ENCODE measurements around the gene KDR. TPM values are rescaled to one million over a fixed set of nuclear protein-coding genes. Genes with fewer than 3 reads are reported as not detected.

The KDR gene
- total RNA-seq, 4 donors from 2014 or later = 5.4 to 12.4 (median 8.3) TPM

DNA sequence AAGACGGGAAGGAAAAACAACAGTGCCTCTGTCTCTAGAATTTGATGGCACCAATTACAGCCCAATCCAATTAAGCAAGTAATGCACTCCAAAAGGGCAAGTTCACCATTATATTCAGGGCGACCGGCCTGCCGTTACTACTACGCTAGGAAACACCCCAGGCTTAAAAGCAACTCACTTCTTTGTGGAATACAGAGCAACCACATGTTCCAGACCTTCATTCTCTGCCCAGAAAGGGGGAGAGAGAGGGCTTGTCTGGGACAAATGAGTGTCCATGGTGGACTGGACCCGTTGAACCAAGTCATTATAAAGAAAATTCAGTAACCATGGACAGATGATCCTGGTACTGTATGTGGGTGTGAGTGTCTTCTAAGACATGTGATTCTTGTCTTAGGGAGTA lies 1.6 kb downstream of the KDR start:
- H3K4me1 ChIP-seq = peaks cover 19% of the 10 kb centered on the region
- H3K27ac ChIP-seq = no peak overlapping the region
- H3K4me3 ChIP-seq = peak overlapping the region; percentile 56
- H3K27me3 ChIP-seq = peaks cover 33% of the 10 kb centered on the region
- TF ChIP-seq, protein P1, sequence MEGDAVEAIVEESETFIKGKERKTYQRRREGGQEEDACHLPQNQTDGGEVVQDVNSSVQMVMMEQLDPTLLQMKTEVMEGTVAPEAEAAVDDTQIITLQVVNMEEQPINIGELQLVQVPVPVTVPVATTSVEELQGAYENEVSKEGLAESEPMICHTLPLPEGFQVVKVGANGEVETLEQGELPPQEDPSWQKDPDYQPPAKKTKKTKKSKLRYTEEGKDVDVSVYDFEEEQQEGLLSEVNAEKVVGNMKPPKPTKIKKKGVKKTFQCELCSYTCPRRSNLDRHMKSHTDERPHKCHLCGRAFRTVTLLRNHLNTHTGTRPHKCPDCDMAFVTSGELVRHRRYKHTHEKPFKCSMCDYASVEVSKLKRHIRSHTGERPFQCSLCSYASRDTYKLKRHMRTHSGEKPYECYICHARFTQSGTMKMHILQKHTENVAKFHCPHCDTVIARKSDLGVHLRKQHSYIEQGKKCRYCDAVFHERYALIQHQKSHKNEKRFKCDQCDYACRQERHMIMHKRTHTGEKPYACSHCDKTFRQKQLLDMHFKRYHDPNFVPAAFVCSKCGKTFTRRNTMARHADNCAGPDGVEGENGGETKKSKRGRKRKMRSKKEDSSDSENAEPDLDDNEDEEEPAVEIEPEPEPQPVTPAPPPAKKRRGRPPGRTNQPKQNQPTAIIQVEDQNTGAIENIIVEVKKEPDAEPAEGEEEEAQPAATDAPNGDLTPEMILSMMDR (IDR thresholded peaks at IDR 0.05) = no peak
- TF ChIP-seq POLR2AphosphoS5 (IDR thresholded peaks at IDR 0.05) (no peak), EP300 (IDR thresholded peaks at IDR 0.05) (no peak), POLR2A (IDR thresholded peaks at IDR 0.05) (no peak)
- 68% methylated on average over 6 of the region's 6 CpGs for WGBS
- H3K9me3 ChIP-seq = no peaks in the 10 kb centered on the region
- DNase-seq (ENCODE audit: low spot score in 2 of 2) = no peak
- no peaks in the 10 kb centered on the region for H3K36me3 ChIP-seq

GRCh38 chr4:55122235-55122634 lies 3.2 kb downstream of the KDR start:
- no peak for TF ChIP-seq POLR2A (IDR thresholded peaks at IDR 0.05)
- TF ChIP-seq EP300 (IDR thresholded peaks at IDR 0.05) = no peak
- TF ChIP-seq, protein P1 (IDR thresholded peaks at IDR 0.05) = no peak
- no peak for TF ChIP-seq POLR2AphosphoS5 (IDR thresholded peaks at IDR 0.05)
- Histone ChIP-seq H3K4me1 (peaks cover 19% of the 10 kb centered on the region), H3K9me3 (no peaks in the 10 kb centered on the region), H3K36me3 (no peaks in the 10 kb centered on the region), H3K27ac (no peak overlapping the region), H3K4me3 (no peak overlapping the region), H3K27me3 (peaks cover 31% of the 10 kb centered on the region)
- WGBS = 71% methylated on average over 2 of the region's 2 CpGs
- DNase-seq (ENCODE audit: low spot score in 2 of 2) = no peak

DNA sequence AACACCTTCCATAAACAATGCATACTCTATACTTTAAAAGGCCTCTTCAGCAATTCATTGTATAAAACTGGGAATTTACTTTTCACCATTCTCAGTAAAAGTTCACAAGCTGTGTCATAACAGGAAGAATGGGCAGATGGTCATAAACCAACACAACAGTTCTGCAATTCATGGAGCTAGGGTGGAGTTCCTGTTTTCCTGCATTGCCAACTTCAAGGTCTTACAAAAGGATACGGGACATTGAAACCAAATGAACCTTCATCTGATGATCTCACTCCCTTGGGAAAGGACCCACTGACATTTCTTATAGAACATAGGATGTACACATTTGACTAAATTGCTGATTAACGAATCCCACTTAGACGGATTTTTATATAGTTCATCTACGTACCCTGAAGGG lies 4.1 kb downstream of the KDR start:
- TF ChIP-seq POLR2AphosphoS5 (IDR thresholded peaks at IDR 0.05) = no peak
- TF ChIP-seq, protein P1 (IDR thresholded peaks at IDR 0.05) = no peak
- TF ChIP-seq EP300 (IDR thresholded peaks at IDR 0.05) = no peak
- TF ChIP-seq POLR2A (IDR thresholded peaks at IDR 0.05) = no peak
- Histone ChIP-seq H3K27me3 (peaks cover 25% of the 10 kb centered on the region), H3K36me3 (no peaks in the 10 kb centered on the region), H3K4me3 (no peak overlapping the region), H3K4me1 (peaks cover 19% of the 10 kb centered on the region), H3K9me3 (no peaks in the 10 kb centered on the region), H3K27ac (no peak overlapping the region)
- 73% methylated on average over 4 of the region's 4 CpGs for WGBS
- no peak for DNase-seq (ENCODE audit: low spot score in 2 of 2)

GRCh38 chr4:55118397-55118796 lies 7.0 kb downstream of the KDR start:
- Histone ChIP-seq H3K4me3 (no peak overlapping the region), H3K4me1 (no peaks in the 10 kb centered on the region), H3K27ac (no peak overlapping the region), H3K36me3 (no peaks in the 10 kb centered on the region), H3K9me3 (no peaks in the 10 kb centered on the region), H3K27me3 (no peaks in the 10 kb centered on the region)
- 82% methylated on average over 6 of the region's 6 CpGs for WGBS
- no peak for TF ChIP-seq POLR2A (IDR thresholded peaks at IDR 0.05)
- TF ChIP-seq, protein P1 (IDR thresholded peaks at IDR 0.05) = no peak
- no peak for TF ChIP-seq POLR2AphosphoS5 (IDR thresholded peaks at IDR 0.05)
- no peak for TF ChIP-seq EP300 (IDR thresholded peaks at IDR 0.05)
- DNase-seq (ENCODE audit: low spot score in 2 of 2) = no peak

- WGBS = 85% methylated on average over 1 of the region's 1 CpG
- H3K4me1 ChIP-seq = no peaks in the 10 kb centered on the region
- no peaks in the 10 kb centered on the region for H3K9me3 ChIP-seq
- H3K27me3 ChIP-seq = no peaks in the 10 kb centered on the region
- H3K4me3 ChIP-seq = no peak overlapping the region
- no peaks in the 10 kb centered on the region for H3K36me3 ChIP-seq
- TF ChIP-seq EP300 (IDR thresholded peaks at IDR 0.05) = no peak
- no peak for TF ChIP-seq POLR2AphosphoS5 (IDR thresholded peaks at IDR 0.05)
- TF ChIP-seq POLR2A (IDR thresholded peaks at IDR 0.05) = no peak
- TF ChIP-seq, protein P1 (IDR thresholded peaks at IDR 0.05) = no peak
- no peak for DNase-seq (ENCODE audit: low spot score in 2 of 2)
- no peak overlapping the region for H3K27ac ChIP-seq
Observed at GRCh38 chr4:55117511-55117910, 7.9 kb downstream of the KDR start.

Data from suprapubic skin (tissue), 4 donors.